Retinal pigment epithelial cell (primary cell): ENCODE results near the gene IFI16.

ENCODE experiments used
- DNase-seq: peaks from one replicate; pipeline ENCODE4 v3.0.0-alpha.2; 2010; ENCODE audit warnings: low read depth
- H3K4me3 ChIP-seq: 2 replicates; pipeline ENCODE4 v1.5.1; 2011; ENCODE audit warnings: mild to moderate bottlenecking, low read length, control low read depth, moderate library complexity
- TF ChIP-seq, protein P1 (sequence below): conservative IDR thresholded peaks from 2 replicates; pipeline ENCODE4 v1.5.1; 2011; ENCODE audit warnings: low read depth, low read length, control low read depth, inconsistent platforms

IFI16 gene

DNA sequence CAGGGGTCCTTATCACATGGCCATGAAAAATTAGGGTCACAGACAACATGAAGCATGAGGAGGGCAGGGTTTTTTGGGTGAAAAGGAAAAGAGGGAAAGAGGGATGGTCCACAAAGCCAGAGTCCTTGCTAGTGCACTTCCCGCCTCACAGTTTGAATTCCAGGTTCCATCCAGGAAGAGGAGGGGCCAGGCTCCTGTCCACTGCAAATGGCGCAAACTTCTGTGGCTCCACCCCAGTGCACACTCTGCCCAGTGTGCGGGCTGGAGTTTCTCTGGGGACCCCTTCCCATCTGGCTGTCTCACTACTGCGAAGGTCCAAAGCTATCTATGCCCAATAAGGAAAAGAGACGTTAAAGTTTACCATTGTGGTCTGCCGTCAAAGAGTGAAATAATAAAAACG lies 49.0 kb downstream of the IFI16 start:
- no peak overlapping the region for H3K4me3 ChIP-seq
- TF ChIP-seq, protein P1, sequence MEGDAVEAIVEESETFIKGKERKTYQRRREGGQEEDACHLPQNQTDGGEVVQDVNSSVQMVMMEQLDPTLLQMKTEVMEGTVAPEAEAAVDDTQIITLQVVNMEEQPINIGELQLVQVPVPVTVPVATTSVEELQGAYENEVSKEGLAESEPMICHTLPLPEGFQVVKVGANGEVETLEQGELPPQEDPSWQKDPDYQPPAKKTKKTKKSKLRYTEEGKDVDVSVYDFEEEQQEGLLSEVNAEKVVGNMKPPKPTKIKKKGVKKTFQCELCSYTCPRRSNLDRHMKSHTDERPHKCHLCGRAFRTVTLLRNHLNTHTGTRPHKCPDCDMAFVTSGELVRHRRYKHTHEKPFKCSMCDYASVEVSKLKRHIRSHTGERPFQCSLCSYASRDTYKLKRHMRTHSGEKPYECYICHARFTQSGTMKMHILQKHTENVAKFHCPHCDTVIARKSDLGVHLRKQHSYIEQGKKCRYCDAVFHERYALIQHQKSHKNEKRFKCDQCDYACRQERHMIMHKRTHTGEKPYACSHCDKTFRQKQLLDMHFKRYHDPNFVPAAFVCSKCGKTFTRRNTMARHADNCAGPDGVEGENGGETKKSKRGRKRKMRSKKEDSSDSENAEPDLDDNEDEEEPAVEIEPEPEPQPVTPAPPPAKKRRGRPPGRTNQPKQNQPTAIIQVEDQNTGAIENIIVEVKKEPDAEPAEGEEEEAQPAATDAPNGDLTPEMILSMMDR = no peak
- no peak for DNase-seq

DNA sequence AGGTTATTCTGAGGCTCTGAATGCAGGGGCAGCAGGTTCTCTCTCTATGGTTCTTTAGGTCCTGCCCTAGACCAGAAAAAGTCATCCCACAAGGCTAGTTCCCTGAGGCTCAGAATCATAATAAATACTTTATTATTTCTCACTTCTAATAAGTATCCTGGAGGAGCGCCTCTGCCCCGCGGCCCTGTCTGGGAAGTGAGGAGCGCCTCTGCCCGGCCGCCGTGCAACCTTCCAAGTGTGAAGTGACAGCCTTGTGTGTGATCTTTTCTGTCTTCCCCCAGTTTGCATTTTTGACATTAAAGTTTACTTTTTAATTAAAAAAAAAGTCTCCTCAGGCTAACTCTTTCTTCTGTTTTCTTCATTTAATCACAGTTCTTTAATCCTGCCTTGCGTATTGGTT lies 55.4 kb downstream of the IFI16 start:
- TF ChIP-seq, protein P1 = no peak
- no peak for DNase-seq
- no peak overlapping the region for H3K4me3 ChIP-seq

DNA sequence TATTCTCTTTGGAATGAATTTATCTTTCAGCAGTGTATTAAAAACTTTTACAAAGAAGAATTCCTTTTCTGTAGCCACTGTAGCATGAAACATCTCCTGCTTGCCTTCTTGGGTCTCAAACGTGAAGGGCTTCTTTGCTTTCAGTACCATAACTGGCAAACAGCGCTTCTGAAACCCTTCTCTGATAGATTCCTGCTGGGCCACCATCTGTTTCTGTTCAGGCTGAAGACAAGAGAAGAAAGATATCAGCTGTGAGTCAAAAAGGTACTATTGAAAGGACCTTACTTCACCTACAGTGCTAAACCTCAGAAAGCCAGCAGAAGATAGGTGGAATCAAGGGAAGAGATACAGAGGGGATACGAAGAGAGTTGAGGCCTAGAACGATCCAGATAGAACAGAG lies 56.4 kb downstream of the IFI16 start:
- TF ChIP-seq, protein P1 = no peak
- H3K4me3 ChIP-seq = no peak overlapping the region
- DNase-seq = no peak

DNA sequence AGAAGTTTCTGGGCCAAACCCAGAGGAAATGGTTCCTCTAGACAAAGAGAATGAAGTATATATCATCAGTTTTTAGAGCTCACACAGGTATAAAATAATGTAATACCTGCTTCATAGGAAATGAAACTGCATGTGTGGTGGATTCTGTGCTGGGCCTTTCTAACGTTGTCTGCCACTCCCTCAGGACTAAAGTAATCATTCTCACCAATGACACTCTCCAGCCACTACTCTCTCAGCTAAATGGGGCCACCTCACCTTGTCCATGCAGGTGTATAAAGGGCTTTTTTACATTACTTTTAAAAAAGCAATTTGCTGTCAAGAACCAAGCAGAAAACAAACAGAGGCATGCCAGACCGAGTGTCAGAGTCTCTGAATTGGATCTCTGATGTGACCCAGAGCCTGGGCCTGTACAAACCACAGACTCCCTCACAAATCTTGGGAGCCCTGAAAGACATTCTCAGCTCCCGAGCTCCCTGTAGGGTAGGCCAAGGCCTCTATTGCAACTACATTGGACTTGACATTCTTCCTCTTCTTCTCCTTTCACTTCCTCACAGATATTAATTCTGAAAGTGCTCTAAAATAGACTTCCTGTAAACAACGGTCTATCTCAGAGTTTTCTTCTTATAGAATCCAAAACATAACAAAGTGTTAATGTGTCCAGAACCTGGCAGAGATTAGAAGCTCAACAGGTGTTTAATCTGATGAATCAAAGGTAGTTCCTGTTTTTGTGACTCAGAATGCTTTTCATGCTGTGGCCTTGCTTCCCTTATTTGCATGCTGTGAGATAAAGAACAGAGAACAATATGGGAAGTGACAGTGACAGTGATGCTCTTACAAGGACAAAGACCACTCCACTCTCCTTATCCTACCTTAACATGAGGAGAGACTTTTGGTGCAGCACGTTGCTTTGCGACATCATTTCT lies 58.3 kb downstream of the IFI16 start:
- TF ChIP-seq, protein P1 = no peak
- no peak for DNase-seq
- H3K4me3 ChIP-seq = no peak overlapping the region

DNA sequence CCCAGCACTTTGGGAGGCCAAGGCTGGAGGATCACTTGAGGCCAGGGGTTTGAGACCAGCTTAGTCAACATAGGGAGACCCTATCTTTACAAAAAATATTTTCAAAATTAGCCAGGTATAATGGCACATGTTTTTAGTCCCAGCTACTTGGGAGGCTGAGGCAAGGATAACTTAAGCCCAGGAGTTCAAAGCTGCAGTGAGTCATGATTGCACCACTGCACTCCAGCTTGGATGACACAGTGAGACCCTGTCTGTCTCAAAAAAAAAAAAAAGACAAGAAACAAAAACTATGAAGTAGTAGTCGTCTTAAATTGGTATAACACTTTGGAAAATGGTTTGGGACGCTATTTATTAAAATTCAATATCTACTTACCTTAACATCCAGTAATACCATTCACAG lies 59.2 kb downstream of the IFI16 start:
- no peak for DNase-seq
- H3K4me3 ChIP-seq = no peak overlapping the region
- TF ChIP-seq, protein P1 = no peak

DNA sequence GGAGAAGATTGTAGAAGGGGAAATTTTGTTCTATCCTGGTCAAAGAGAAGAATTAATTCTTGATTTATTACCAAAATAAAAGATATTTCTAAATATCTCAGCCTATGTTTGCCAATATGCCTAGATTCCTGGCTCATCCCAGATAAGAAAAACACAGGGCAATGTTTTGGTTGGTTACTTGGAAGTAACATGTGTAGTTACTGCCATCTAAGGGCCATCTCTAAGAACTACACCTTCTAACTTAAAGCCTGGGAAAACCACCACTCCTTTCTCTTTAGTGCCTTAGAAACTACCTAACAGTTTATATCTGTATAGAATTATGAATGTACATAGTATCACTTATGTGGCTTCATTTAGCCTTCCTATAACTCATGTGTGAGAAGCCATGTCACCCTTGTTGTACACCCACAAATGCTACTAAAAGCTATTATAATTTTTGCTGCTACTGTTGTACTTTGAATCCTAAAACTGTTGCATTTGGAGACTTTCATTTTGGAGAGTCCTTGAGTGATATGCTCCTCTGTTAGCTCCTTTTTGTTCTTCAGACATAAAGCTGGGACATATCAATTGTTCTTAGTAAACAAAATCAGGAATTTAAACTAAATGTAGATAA lies 62.4 kb downstream of the IFI16 start:
- peak; percentile 24 for DNase-seq
- TF ChIP-seq, protein P1 = peak; percentile 72
- H3K4me3 ChIP-seq = no peak overlapping the region

DNA sequence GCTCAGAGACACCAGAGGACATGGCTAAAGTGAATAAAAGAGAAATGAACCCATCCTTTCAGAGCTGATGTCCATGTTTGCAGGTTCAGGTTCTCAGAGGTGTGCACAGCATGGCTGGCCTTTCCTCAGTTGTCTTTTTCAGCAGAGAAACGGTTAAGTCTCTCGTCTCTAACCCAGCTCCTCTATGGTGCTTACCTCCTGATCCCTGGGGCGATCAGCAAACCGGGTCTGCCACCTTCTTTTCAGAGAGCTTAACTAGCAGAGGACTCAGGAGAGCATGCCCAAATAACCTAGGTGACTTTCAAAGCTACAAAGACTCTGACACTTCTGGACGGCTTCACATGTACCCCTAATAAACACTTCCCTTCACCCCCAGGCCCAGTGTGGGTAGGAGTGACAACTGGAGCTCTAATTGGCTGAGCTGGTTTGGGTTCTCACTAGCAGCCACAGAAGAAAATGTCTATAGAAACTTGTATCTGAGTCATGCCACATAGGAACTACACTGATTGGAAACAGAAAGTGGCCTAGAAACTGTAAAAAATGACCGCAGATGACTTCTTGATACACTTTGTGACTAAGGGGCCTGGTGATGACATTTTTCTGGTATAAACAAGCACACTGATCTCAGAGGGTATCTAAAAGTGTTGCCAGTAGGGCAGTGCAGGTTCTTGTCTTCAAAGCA lies 66.9 kb downstream of the IFI16 start, which contains the start of gene AIM2:
TSS of gene AIM2 (minus strand) at position 329 of the 682 bp plus-strand sequence. CDS start 3,267 bp downstream, outside the sequence.
- TF ChIP-seq, protein P1 = no peak
- no peak within 1 kb of the TSS for H3K4me3 ChIP-seq
- no peak for DNase-seq
